ENCODE measurements around the gene IL37.
"Not testable (repeated sequence)": the region's sequence is repeated elsewhere in the genome, so short reads cannot be mapped to it uniquely, and the experiment has no call there.

Gene IL37

DNA sequence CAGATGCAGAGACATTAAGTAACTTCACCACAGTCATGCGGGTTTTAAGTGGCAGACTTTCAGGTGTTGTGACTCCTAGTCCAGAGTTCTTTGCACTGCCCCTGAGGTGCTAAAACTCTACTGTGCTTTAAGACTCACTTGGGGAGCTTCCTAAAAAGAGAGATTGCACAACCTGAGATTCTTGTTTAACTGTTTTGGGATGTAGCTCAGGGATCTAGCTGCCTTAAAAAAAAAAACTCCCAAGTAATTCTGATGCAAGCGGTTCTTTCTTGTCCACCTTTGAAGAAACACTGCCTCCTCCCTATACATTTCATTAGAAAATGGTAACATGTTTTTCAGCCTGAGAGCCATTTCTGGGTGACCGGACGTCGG lies 13.0 kb downstream of the IL37 start:
- ATAC-seq, result no peak

DNA sequence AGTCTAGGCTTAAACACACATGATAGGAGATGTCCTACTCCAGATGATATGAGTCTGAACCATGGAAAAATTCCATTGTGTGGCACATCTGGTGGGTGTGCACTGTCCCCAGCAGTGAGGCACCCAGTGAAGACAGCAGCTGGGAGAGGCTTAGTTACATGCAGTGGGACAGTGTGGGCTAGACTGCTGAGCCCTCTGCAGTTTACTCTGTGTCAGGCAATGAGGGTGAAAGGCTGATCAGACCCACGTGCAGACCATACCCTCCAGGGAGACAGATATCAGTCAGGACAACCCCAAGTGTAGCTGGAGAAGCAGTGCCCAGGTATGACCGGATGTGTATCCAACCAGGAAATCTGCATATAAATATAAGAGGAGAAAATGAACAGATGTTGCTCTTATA lies 13.4 kb downstream of the IL37 start:
- no peak for ATAC-seq

- ATAC-seq, result no peak
These were observed 13.9 kb downstream of the IL37 start for GRCh38 chr2:112924821-112925220.

DNA sequence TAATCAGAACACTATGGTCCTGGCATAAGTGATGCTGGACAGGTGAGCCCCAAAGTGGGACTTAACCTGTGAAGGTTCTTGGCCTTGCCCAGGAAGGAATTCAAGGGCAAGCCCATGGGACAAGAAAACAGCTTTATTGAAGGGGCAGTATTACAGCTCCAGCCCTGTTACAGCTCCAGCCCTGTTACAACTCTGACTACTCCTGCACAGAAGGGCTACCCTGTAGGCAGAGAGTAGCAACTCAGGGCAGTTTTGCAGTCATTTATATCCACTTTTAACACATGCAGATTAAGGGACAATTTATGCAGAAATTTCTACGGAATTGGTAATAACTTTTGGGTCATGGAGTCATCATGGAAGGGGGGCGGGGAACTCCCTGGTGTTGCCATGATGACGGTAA lies 15.7 kb downstream of the IL37 start:
- no peak for ATAC-seq

- no peak for ATAC-seq
These were observed 16.8 kb downstream of the IL37 start for GRCh38 chr2:112927745-112928144.

DNA sequence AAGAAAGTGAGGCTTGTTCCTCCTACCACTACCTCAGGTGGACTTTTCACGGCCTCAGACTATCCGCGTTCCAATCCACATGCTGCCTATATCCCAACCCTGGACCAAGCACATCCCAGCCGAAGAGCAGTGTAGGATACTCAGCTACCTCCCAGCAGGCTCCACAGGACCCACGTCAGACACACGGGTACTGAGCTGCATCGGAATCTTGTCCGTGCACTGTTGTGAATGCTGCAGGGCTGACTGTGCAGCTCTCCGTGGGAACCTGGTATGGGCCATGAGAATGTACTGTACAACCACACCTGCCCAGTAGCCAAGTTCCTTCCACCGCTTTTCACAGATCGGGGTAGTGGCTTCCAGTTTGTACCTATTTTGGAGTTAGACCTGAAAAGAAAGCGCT lies 22.3 kb downstream of the IL37 start:
- ATAC-seq, result no peak

GRCh38 chr2:112934117-112934516 lies 23.2 kb downstream of the IL37 start:
- ATAC-seq, result not testable (repeated sequence)

GRCh38 chr2:112936927-112937232 lies 25.9 kb downstream of the IL37 start:
- ATAC-seq, result no peak

GRCh38 chr2:112938904-112939303 lies 27.9 kb downstream of the IL37 start:
- no peak for ATAC-seq

- no peak for ATAC-seq
These were observed 28.5 kb downstream of the IL37 start for GRCh38 chr2:112939425-112939824.

DNA sequence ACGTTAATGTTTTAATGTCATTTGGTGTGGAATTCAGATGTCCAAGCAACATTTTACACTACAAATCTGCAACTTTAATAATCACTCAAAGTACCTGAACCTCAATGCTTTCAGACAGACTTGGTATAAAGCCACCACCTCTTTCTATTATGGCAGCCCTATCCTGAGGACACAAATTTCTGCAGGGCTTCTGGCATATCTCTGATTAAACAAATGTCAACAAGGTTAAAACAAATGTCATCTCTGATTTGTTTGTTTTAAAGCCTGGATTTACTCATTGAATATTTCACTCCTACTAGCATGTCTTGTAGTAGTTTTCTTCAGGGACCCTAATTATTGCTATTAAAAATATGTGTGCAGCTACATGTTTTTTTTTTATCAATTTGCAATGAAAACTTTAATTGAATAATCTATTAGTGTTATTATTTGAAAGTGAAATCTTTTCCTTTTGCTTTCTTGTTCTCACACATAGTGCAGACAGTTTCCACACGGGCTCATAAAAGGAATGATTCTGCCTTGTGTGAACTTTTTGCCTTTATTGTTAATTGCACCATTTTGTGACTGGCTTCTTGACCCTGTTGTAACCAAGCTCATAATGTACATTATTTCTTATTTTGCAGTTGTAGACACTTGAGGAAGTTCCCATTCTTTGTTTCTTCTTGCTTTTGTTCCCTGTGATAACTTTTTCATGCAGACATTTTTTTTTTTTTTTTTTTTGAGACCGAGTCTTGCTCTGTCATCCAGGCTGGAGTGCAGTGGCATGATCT lies 30.1 kb downstream of the IL37 start:
- ATAC-seq, result no peak

GRCh38 chr2:112941753-112942653 lies 31.0 kb downstream of the IL37 start:
- peak; percentile 58 to 73 for ATAC-seq

DNA sequence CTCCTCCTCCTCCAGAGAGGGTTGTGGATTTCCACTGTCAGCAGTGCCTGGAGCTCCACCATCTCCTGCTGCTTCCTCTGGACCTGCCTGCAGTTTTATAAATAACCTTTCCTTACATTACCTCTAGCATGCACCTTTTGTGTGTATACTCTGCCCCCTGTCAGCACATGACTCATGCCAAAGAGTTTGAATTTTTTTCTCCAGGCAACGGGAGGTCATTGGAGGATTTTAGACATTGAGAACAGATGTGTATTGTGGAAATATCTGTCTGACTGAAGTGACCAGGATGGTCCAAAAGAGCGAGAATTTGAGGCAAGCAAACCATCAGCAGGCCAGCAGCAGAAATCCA lies 31.7 kb downstream of the IL37 start:
- no peak for ATAC-seq

- no peak for ATAC-seq
These were observed 34.0 kb downstream of the IL37 start for GRCh38 chr2:112944971-112945370.

GRCh38 chr2:112946086-112946485 lies 35.1 kb downstream of the IL37 start:
- ATAC-seq, result no peak

GRCh38 chr2:112947374-112947773 lies 36.4 kb downstream of the IL37 start:
- ATAC-seq, result no peak

- no peak for ATAC-seq
These were observed 38.5 kb downstream of the IL37 start for GRCh38 chr2:112949456-112949855.

DNA sequence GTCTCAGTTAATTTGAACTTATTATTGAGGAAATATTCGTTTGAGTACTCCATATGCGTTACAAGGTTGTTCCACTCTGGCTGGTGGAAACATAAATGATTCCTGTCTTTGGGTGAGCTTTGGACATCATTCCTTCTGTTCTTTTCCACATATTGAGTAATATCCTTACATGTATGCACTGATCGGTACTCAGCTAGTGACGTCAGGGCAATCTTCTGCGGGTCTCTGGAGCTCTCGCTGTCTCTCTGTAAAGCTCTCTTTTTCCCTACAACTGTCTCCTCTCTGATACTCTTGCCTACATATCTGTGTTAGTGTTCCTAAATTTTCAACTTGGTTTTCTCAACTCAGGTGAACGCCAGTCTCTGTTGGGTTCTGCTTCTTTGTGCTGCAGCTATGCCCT lies 43.4 kb downstream of the IL37 start:
- no peak for ATAC-seq

GRCh38 chr2:112957511-112957910 lies 46.5 kb downstream of the IL37 start:
- ATAC-seq, result no peak

DNA sequence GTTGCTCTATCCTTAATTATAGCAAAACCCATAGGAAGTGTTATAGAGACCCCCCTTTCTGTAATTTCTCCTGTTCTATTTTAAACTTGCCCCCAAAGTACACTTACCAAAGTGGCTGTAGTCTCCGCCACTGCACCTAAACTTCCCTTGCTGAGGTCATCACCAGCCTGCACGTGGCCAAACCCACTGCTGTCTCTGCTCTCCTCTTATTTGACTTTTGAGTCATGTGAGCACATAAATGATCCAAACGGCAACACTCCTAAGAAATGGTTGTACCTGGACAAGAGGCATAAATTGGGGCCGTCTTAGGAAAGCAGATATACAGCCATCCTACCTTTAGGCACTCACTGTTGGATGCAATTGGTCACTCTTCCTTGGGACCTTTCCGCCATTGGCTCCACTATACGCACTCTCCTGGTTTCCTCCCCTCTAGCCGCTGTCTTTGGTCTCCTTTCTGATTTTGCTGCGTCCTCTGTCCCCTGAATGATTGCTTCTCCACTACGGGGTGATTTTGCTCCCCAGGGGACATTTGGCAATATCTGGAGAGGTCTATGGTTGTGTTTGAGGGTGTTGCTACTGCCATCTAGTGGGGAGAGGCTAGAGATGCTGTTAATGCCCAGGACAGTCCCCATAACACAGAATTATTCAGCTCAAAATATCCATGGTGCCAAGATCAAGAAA lies 47.6 kb downstream of the IL37 start:
- ATAC-seq, result peak; percentile 73 to 82

DNA sequence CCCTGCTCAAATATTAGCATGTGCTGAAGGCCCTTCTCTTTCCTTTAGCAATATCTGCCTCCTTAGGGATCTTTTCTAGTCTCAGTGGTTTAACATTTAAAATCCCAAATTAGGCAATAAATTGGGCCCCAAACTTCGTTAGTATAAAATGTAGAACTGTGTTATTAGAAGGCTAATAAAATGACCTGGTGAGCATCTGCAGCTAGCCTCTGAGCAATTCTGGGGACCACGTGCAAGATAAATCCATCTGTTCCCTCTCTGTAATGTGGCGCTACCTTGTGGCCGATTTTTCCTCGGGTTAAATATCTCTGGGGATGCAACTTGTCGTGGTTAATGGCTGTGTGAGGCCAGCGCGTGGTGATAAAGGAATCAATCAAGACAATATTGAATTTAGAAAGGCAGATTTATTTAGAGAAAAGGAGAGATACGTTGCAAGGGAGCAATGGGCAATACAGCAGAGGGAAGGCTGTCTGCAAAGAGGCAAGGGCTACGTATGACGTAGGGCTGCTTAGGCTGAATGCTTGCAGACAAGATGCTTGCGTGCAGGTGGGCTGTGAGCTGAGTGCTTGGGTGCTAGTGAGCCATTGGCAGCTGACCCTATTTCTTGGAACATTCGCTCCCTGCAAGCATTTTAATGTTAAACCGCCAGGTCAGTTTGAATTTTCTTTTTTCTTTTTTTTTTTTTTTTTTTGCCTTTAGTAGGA lies 48.3 kb downstream of the IL37 start:
- ATAC-seq, result no peak

DNA sequence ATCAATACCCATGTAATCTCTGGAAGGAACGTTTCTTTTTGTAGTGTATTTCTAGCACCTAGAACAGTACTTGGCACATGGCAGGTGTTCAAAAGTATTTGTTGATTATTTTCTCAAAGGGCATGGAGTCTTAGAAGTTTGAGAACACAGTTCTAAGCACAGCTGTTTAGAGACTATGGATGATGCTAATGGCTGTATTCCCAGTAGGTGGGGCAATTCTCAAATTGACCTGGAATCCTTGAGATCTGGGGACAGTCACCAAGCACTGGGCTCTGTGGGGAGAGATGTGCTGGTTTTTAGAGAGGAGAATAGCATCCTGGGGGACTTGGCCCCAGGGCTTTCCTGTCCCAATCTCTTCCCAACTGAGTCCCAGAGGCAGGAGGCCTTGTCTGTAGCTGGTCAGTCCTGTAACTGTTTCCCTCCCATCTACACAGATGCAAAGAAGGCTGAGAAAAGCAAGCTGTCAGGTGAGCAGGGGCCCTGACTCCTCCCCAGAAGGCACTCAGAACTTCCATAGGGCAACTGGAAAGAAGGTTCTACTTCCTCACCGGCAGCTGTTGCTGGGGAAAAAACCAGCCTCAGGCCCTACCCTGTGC lies 49.4 kb downstream of the IL37 start:
- no peak for ATAC-seq

All from activated CD4-positive, CD25-positive, alpha-beta regulatory T cell treated with anti-CD3 and anti-CD28 coated beads, Interleukin-2, amount 50 U/mL, for 24 hours (primary cell).